GM12865 (cell line): Measurements from ENCODE around the gene IP6K3.

Experiments
- DNase-seq: peaks from one replicate; pipeline ENCODE4 v3.0.0; 2010; ENCODE audit warnings: low read depth
- H3K4me3 ChIP-seq: 2 replicates; pipeline ENCODE4 v1.5.1; 2011; ENCODE audit warnings: mild to moderate bottlenecking, low read depth, low read length, control low read depth
- TF ChIP-seq, protein P1 (sequence below): IDR thresholded peaks from 2 replicates; pipeline ENCODE4 v1.5.1; 2011; ENCODE audit warnings: low read length, control low read depth, low read depth, inconsistent platforms; ENCODE audit not compliant: insufficient read depth; ENCODE audit errors: missing control alignments

Gene IP6K3

DNA sequence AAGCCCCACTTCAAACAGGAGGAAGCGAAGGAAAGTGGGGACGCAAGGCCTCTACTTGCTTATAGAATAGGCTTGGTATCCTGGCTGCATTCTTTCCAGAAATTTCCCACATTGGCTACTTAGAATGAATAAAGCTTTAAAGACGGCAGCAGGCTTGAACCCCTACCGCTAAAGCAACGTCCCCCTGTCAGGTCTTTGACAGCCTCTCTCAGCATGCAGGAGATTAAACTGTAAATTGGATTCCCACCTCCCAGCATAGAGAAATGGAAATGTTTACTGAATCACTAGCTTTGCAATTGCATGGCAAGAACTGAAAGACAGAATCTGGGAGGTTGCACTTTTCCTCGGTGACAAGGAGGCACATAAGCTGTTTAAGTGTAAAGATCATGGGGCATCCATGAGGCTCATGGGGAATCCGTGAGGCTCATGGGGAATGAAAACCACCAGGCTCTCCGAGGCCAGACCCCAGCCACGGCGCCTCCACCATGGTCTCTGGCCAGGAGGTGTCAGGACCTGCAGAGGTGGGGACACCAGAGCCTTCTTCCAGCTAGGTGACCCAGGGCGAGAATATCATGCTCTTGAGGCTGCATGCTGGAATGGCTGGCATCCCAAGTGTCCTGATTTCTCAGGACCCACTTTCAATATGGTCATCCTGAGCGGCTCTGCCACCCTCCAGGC, 31.9 kb upstream of the IP6K3 start:
- no peak overlapping the region for H3K4me3 ChIP-seq
- TF ChIP-seq, protein P1, sequence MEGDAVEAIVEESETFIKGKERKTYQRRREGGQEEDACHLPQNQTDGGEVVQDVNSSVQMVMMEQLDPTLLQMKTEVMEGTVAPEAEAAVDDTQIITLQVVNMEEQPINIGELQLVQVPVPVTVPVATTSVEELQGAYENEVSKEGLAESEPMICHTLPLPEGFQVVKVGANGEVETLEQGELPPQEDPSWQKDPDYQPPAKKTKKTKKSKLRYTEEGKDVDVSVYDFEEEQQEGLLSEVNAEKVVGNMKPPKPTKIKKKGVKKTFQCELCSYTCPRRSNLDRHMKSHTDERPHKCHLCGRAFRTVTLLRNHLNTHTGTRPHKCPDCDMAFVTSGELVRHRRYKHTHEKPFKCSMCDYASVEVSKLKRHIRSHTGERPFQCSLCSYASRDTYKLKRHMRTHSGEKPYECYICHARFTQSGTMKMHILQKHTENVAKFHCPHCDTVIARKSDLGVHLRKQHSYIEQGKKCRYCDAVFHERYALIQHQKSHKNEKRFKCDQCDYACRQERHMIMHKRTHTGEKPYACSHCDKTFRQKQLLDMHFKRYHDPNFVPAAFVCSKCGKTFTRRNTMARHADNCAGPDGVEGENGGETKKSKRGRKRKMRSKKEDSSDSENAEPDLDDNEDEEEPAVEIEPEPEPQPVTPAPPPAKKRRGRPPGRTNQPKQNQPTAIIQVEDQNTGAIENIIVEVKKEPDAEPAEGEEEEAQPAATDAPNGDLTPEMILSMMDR: no peak
- DNase-seq: no peak

DNA sequence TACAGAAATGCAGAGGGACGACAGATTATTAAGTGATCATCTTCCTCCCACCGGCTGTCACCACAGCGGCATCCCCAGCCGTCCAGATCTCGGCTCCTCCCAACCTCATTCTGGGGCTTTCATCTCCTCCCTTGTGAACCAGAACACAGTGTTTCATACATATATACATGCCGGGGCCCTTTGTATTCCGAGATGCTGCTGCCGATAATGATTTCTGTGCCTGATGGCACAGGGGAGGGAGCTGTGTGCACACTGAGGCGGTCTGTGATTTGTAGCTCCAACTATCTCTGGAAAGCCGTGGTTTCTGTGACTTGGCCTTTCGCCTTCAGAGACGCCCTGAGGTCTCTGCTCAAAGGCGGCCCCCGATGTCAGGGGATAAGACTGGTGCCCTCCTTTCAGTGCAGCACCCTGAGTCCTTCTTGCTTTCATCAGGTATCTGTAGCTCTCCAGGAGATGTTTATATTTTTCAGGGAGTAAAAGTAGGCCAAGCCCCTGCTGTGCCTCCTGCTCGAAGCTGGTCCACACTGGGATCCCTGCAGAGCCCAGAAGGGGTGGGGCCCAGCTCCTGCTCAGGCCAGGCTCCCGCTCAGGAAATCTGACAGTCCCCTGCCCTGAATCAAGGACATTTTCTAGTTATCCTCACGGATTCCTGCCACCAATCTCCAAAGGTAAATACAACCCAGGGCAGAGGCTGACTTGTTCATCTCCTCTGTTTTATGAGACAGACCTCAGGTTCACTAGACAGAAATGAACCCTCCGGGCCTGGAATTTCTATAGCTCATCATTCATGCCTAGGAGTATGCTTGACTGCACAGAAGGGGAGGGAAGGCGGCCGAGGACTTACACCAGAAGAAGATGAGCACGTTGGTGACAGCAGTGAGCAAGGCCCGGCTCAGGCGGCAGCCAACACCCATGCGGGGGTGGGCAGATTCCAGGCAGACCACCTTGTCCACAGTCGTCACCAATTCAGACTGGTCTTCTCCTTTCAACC, 31.0 kb upstream of the IP6K3 start:
- TF ChIP-seq, protein P1: no peak
- H3K4me3 ChIP-seq: no peak overlapping the region
- no peak for DNase-seq

DNA sequence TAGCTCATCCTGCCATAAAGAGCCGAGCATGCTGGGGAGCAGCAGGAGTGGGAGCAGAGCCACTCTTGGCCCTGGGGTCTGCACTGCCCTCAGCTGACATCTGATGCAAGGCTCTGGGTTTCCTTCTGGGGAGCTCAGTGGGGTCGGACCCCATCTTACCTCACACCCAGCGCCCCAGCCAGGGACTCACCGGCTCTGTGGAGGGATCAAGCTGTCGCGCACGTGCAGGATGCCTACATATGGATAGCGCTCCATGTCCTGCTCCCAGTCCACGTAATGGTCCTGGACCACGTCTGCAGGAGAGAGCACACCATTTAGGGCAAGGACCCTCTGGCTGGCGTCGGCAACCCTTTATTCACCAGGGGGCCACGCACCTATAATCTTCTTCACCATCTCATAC, 30.1 kb upstream of the IP6K3 start:
- TF ChIP-seq, protein P1: no peak
- H3K4me3 ChIP-seq: no peak overlapping the region
- DNase-seq: no peak

DNA sequence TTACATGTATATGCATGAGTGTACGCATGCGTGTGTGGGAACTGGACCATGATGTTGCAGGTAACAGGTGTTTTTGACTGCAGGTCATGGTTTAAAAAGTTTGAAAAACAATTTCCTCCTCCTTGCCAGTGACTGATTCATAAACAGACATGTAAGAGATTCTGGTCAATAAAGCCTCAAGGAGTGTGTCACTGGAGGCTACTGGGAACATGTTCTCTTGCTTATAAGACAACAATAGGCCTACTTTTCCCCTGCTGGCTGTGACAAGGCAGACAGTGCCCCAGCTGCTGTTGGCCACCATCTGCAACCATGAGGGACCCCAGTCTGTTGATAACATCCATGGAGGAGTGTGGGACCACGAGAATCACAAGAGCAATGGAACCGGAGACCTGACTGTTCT, 29.5 kb upstream of the IP6K3 start:
- DNase-seq: no peak
- no peak overlapping the region for H3K4me3 ChIP-seq
- TF ChIP-seq, protein P1: no peak

DNA sequence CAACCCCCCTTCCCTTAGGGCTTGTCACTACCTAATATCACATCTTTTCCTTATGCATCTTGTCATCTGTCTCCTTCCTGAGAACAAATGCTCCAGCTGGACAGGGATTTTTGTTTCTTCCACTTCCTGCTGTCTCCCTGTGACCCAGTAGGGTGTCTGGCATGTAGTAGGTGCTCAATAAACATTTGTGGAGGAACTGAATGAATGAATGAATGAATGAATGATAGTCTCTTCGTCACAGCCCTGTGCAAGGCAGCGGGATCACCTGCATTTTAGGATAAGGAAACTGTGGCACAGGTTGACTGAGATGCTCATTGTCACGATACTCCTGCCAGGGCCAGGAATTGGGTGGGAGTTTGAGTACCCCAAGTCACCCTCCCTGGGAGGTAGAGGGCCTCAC, 28.1 kb upstream of the IP6K3 start:
- DNase-seq: no peak
- TF ChIP-seq, protein P1: no peak
- no peak overlapping the region for H3K4me3 ChIP-seq

DNA sequence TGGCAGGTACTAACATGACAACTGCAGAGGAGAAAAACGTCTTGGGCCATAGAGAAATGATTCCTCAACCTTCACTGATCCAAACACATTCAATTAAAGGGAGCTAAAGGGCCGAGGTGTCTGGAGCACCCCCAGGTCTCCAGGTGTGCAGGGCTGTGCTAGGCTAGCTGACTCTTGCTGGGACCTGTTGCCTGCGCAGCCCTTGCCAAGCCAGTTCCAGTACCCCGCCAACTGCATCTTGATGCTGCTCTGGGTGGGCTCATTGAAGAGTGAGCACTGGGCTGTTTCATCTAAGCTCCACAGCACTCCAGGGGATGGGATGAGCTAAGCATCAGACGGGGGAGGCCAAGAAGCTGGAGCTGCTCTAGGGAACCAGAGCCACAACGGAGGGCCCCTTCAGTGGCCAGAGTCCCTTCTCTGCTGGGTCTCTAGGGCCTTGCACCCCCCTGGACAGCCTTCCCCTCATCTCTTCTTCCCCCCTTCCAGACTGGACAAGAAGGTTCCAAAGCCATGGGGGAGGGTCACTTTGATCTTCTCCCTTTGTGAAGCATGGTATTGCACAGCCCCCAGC, 26.3 kb upstream of the IP6K3 start:
- H3K4me3 ChIP-seq: no peak overlapping the region
- DNase-seq: no peak
- TF ChIP-seq, protein P1: no peak
